NCI-H2171 treated with DMSO at 0.1 percent for 48 hours (cell line): Measurements from ENCODE around the gene RUFY1.
A peak's percentile ranks its signal among the peaks of the same experiment; 100 is the strongest.

Source experiments
- DNase-seq: peaks from one replicate; lab custom pipeline; 2025; lab: John Stamatoyannopoulos, UW

RUFY1 gene

GRCh38 chr5:179603308-179603707 is 53.0 kb downstream of the RUFY1 start:
- DNase-seq, result no peak

GRCh38 chr5:179605026-179605833 is 54.9 kb downstream of the RUFY1 start:
- DNase-seq, result peak; percentile 25

- peak; percentile 44 for DNase-seq
These were observed 55.9 kb downstream of the RUFY1 start for GRCh38 chr5:179606071-179606909.

- DNase-seq, result no peak
These were observed 56.5 kb downstream of the RUFY1 start for GRCh38 chr5:179606910-179607159.

GRCh38 chr5:179607160-179607931 is 57.0 kb downstream of the RUFY1 start:
- peak; percentile 71 for DNase-seq

- peak; percentile 33 for DNase-seq
These were observed 57.8 kb downstream of the RUFY1 start for GRCh38 chr5:179608131-179608581.

GRCh38 chr5:179609834-179610108 is 59.4 kb downstream of the RUFY1 start:
- no peak for DNase-seq

- no peak for DNase-seq
These were observed 60.0 kb downstream of the RUFY1 start for GRCh38 chr5:179610109-179610902.

- DNase-seq, result no peak
These were observed 60.5 kb downstream of the RUFY1 start for GRCh38 chr5:179610903-179611265.

- DNase-seq, result no peak
These were observed 62.5 kb downstream of the RUFY1 start for GRCh38 chr5:179612577-179613459.

GRCh38 chr5:179613460-179614071 is 63.2 kb downstream of the RUFY1 start:
- DNase-seq, result no peak

- DNase-seq, result no peak
These were observed 64.4 kb downstream of the RUFY1 start for GRCh38 chr5:179614745-179615144.

- no peak for DNase-seq
These were observed 64.8 kb downstream of the RUFY1 start for GRCh38 chr5:179615203-179615602.

GRCh38 chr5:179616002-179616594 is 65.7 kb downstream of the RUFY1 start:
- no peak for DNase-seq

- no peak for DNase-seq
These were observed 67.6 kb downstream of the RUFY1 start for GRCh38 chr5:179617930-179618329.

GRCh38 chr5:179618923-179619554 is 68.7 kb downstream of the RUFY1 start:
- no peak for DNase-seq

GRCh38 chr5:179619776-179620175 is 69.4 kb downstream of the RUFY1 start:
- DNase-seq, result no peak

- DNase-seq, result no peak
These were observed 69.9 kb downstream of the RUFY1 start for GRCh38 chr5:179620293-179620692.

GRCh38 chr5:179620703-179621350 is 70.5 kb downstream of the RUFY1 start:
- DNase-seq, result no peak
